WERI-Rb-1 (cell line): ENCODE results near the gene RUBCN.

Source experiments
- DNase-seq: peaks from one replicate; pipeline ENCODE4 v3.0.0-alpha.2; 2020
- H3K27ac ChIP-seq: fragments of 250-450 bp; sonication (Bioruptor Pico); 2 replicates; pipeline ENCODE4 v1.5.1; 2020; ENCODE audit warnings: mild to moderate bottlenecking, moderate library complexity
- H3K27me3 ChIP-seq: fragments of 250-450 bp; sonication (Bioruptor Pico); 2 replicates; pipeline ENCODE4 v1.5.1; 2021; ENCODE audit warnings: mild to moderate bottlenecking, low read depth, moderate library complexity; ENCODE audit not compliant: insufficient read depth, severe bottlenecking
- H3K36me3 ChIP-seq: fragments of 250-450 bp; sonication (Bioruptor Pico); 2 replicates; pipeline ENCODE4 v1.5.1; 2020; ENCODE audit warnings: mild to moderate bottlenecking, moderate library complexity
- H3K4me3 ChIP-seq: 2 replicates; pipeline ENCODE4 v1.5.1; 2011; ENCODE audit warnings: low read depth, mild to moderate bottlenecking, control low read depth, low read length
- H3K9me3 ChIP-seq: fragments of 250-450 bp; sonication (Bioruptor Pico); 2 replicates; pipeline ENCODE4 v1.5.1; 2021; ENCODE audit warnings: mild to moderate bottlenecking, moderate library complexity; ENCODE audit not compliant: severe bottlenecking
- CTCF ChIP-seq: IDR thresholded peaks from 2 replicates; pipeline ENCODE4 v1.5.1; 2011; ENCODE audit warnings: low read depth, mild to moderate bottlenecking, control low read depth, inconsistent platforms, low read length

RUBCN gene

GRCh38 chr3:197682713-197683112, 54.0 kb downstream of the RUBCN start:
- H3K27me3 ChIP-seq = no peaks in the 10 kb centered on the region
- no peak for DNase-seq
- H3K9me3 ChIP-seq = no peaks in the 10 kb centered on the region
- H3K4me3 ChIP-seq = no peak overlapping the region
- peaks cover 4% of the 10 kb centered on the region for H3K36me3 ChIP-seq
- H3K27ac ChIP-seq = no peak overlapping the region
- TF ChIP-seq CTCF = no peak

- DNase-seq = no peak
- H3K27me3 ChIP-seq = no peaks in the 10 kb centered on the region
- no peak for TF ChIP-seq CTCF
- peaks cover 4% of the 10 kb centered on the region for H3K36me3 ChIP-seq
- H3K4me3 ChIP-seq = no peak overlapping the region
- H3K9me3 ChIP-seq = no peaks in the 10 kb centered on the region
- H3K27ac ChIP-seq = no peak overlapping the region
These were observed 55.7 kb downstream of the RUBCN start for GRCh38 chr3:197680955-197681521.

GRCh38 chr3:197675951-197676350, 60.8 kb downstream of the RUBCN start:
- no peak for DNase-seq
- no peak for TF ChIP-seq CTCF
- Histone ChIP-seq H3K4me3 (no peak overlapping the region), H3K36me3 (no peaks in the 10 kb centered on the region), H3K27me3 (no peaks in the 10 kb centered on the region), H3K27ac (no peak overlapping the region), H3K9me3 (no peaks in the 10 kb centered on the region)

GRCh38 chr3:197675563-197675860, 61.2 kb downstream of the RUBCN start:
- no peak overlapping the region for H3K4me3 ChIP-seq
- no peak overlapping the region for H3K27ac ChIP-seq
- DNase-seq = no peak
- H3K27me3 ChIP-seq = no peaks in the 10 kb centered on the region
- H3K9me3 ChIP-seq = no peaks in the 10 kb centered on the region
- no peak for TF ChIP-seq CTCF
- H3K36me3 ChIP-seq = no peaks in the 10 kb centered on the region

GRCh38 chr3:197674741-197675562, 61.8 kb downstream of the RUBCN start:
- no peak for TF ChIP-seq CTCF
- no peak overlapping the region for H3K27ac ChIP-seq
- no peaks in the 10 kb centered on the region for H3K9me3 ChIP-seq
- H3K4me3 ChIP-seq = no peak overlapping the region
- no peaks in the 10 kb centered on the region for H3K27me3 ChIP-seq
- H3K36me3 ChIP-seq = no peaks in the 10 kb centered on the region
- no peak for DNase-seq

- H3K36me3 ChIP-seq = no peaks in the 10 kb centered on the region
- no peak for TF ChIP-seq CTCF
These were observed 63.5 kb downstream of the RUBCN start for GRCh38 chr3:197673170-197673569.

More at GRCh38 chr3:197673170-197673569, 63.5 kb downstream of the RUBCN start:
- Histone ChIP-seq H3K27ac (no peak overlapping the region), H3K27me3 (no peaks in the 10 kb centered on the region), H3K9me3 (no peaks in the 10 kb centered on the region), H3K4me3 (no peak overlapping the region)
- DNase-seq = no peak
